SK-N-SH (cell line): ENCODE measurements around the gene LZTFL1. TPM values are rescaled to one million over a fixed set of nuclear protein-coding genes. Genes with fewer than 3 reads are reported as not detected.

Experiments used
- CTCF ChIA-PET: fragments of 300-600, 350-600 bp; formaldehyde crosslinking; extraction: SDS; loops from one replicate; lab custom pipeline; 2021; lab: Yijun Ruan, JAX
- POLR2A ChIA-PET: fragments of 350-600 bp; sonication (Branson Sonifier 250); formaldehyde crosslinking; extraction: SDS; loops from one replicate; lab custom pipeline; 2020; ENCODE audit warnings: antibody characterized with exemption, inconsistent platforms; lab: Yijun Ruan, JAX
- DNase-seq: peaks from one replicate; pipeline ENCODE4 v3.0.0; 2012
- H2AFZ ChIP-seq: fragments of 200-600 bp; sonication (generic); 2 replicates; pipeline ENCODE4 v1.8.1; 2016; ENCODE audit warnings: antibody characterized with exemption, mild to moderate bottlenecking, low read depth
- H3F3A ChIP-seq: fragments of 200-600 bp; sonication (generic); replicated peaks from 2 replicates; pipeline ENCODE3; 2016; ENCODE audit warnings: antibody characterized with exemption, mild to moderate bottlenecking; ENCODE audit not compliant: insufficient read depth
- H3K27ac ChIP-seq, 2 experiments: fragments of 200-500 bp in 1 of 2; fragments of 200-600 bp in 1 of 2; sonication (Bioruptor generic) in 1 of 2; sonication (generic), shearing (Covaris generic) in 1 of 2; 2 replicates each; pipeline versions ENCODE4 v1.5.1 to v1.6.1; 2014 to 2016; ENCODE audit warnings: low read depth in 2 of 2, inconsistent platforms in 1 of 2, low read length in 1 of 2, mild to moderate bottlenecking in 1 of 2, mixed read lengths in 1 of 2
- H3K27me3 ChIP-seq: fragments of 200-600 bp; sonication (generic), shearing (Covaris generic); 2 replicates; pipeline ENCODE4 v1.6.1; 2016; ENCODE audit warnings: mixed run types; ENCODE audit not compliant: insufficient read depth
- H3K36me3 ChIP-seq, 2 experiments: fragments of 200-500 bp in 1 of 2; fragments of 200-600 bp in 1 of 2; sonication (Bioruptor generic) in 1 of 2; sonication (generic) in 1 of 2; replicated peaks in 1 of 2; 2 replicates each; pipeline versions ENCODE3 to v1.5.1; 2014 to 2016; ENCODE audit warnings: low read length in 1 of 2, mild to moderate bottlenecking in 1 of 2; ENCODE audit not compliant: insufficient read depth in 2 of 2, control insufficient read depth in 1 of 2
- H3K4me1 ChIP-seq, 2 experiments: fragments of 200-500 bp in 1 of 2; fragments of 200-600 bp in 1 of 2; sonication (Bioruptor generic) in 1 of 2; sonication (generic), shearing (Covaris generic) in 1 of 2; 2 replicates each; pipeline versions ENCODE4 v1.5.1 to v1.6.1; 2014 to 2016; ENCODE audit warnings: low read depth in 1 of 2, low read length in 1 of 2, mixed run types in 1 of 2; ENCODE audit not compliant: insufficient read depth in 2 of 2, control insufficient read depth in 1 of 2
- H3K4me2 ChIP-seq: fragments of 200-600 bp; sonication (generic), shearing (Covaris generic); 2 replicates; pipeline ENCODE4 v1.6.1; 2017; ENCODE audit warnings: mixed run types
- H3K4me3 ChIP-seq, 2 experiments: fragments of 200-500 bp in 1 of 2; fragments of 200-600 bp in 1 of 2; sonication (Bioruptor generic) in 1 of 2; sonication (generic), shearing (Covaris generic) in 1 of 2; 2 replicates each; pipeline versions ENCODE4 v1.5.1 to v1.8.1; 2014 to 2016; ENCODE audit warnings: low read depth in 2 of 2, inconsistent platforms in 1 of 2, low read length in 1 of 2, mild to moderate bottlenecking in 1 of 2, mixed read lengths in 1 of 2, moderate library complexity in 1 of 2
- H3K79me2 ChIP-seq: fragments of 200-600 bp; sonication (generic); 2 replicates; pipeline ENCODE4 v1.8.1; 2017; ENCODE audit warnings: mild to moderate bottlenecking; ENCODE audit not compliant: insufficient read depth
- H3K9ac ChIP-seq: fragments of 200-600 bp; sonication (generic); 2 replicates; pipeline ENCODE4 v1.6.1; 2017; ENCODE audit warnings: mixed run types
- H3K9me2 ChIP-seq: fragments of 200-600 bp; sonication (generic); 2 replicates; pipeline ENCODE4 v1.6.1; 2017; ENCODE audit warnings: mixed run types
- H3K9me3 ChIP-seq: fragments of 200-600 bp; sonication (generic); 2 replicates; pipeline ENCODE4 v1.6.1; 2017; ENCODE audit warnings: mixed run types, mild to moderate bottlenecking, moderate library complexity
- H4K20me1 ChIP-seq: fragments of 200-600 bp; sonication (generic); 2 replicates; pipeline ENCODE4 v1.6.1; 2017; ENCODE audit warnings: mild to moderate bottlenecking, mixed run types; ENCODE audit not compliant: insufficient read depth
- ELF1 ChIP-seq: IDR thresholded peaks from 2 replicates; pipeline ENCODE4 v1.4.0; 2012
- GABPA ChIP-seq: IDR thresholded peaks from 2 replicates; pipeline ENCODE4 v1.4.0; 2012; ENCODE audit warnings: low read depth, mild to moderate bottlenecking
- JUND ChIP-seq: IDR thresholded peaks from 2 replicates; pipeline ENCODE4 v1.4.0; 2012
- MAX ChIP-seq: IDR thresholded peaks from 2 replicates; pipeline ENCODE4 v1.4.0; 2012; ENCODE audit warnings: low read depth
- MEF2A ChIP-seq: IDR thresholded peaks from 2 replicates; pipeline ENCODE4 v1.4.0; 2012; ENCODE audit warnings: low read depth, borderline replicate concordance
- MXI1 ChIP-seq: IDR thresholded peaks from 2 replicates; pipeline ENCODE4 v1.6.1; 2012; ENCODE audit warnings: mild to moderate bottlenecking, low read depth, low read length, improper control_type of control experiment
- NFIC ChIP-seq: IDR thresholded peaks from 2 replicates; pipeline ENCODE4 v1.4.0; 2012; ENCODE audit warnings: borderline replicate concordance
- NRF1 ChIP-seq: IDR thresholded peaks from 2 replicates; pipeline ENCODE4 v1.6.1; 2012; ENCODE audit warnings: low read depth, mild to moderate bottlenecking, low read length
- RAD21 ChIP-seq: IDR thresholded peaks from 2 replicates; pipeline ENCODE4 v1.6.1; 2012; ENCODE audit warnings: mild to moderate bottlenecking, low read length
- REST ChIP-seq: IDR thresholded peaks from 2 replicates; pipeline ENCODE4 v1.6.1; 2012; ENCODE audit warnings: mild to moderate bottlenecking, low read depth, low read length, moderate library complexity
- RFX5 ChIP-seq: IDR thresholded peaks from 2 replicates; pipeline ENCODE4 v1.6.1; 2012; ENCODE audit warnings: mild to moderate bottlenecking, improper control_type of control experiment, low read length
- SMC3 ChIP-seq: IDR thresholded peaks from 2 replicates; pipeline ENCODE4 v1.6.1; 2012; ENCODE audit warnings: low read depth, low read length, improper control_type of control experiment
- TAF1 ChIP-seq: IDR thresholded peaks from 2 replicates; pipeline ENCODE4 v1.6.1; 2012; ENCODE audit warnings: low read depth, mild to moderate bottlenecking, low read length, moderate library complexity, borderline replicate concordance
- TEAD4 ChIP-seq: IDR thresholded peaks from 2 replicates; pipeline ENCODE4 v1.4.0; 2012; ENCODE audit warnings: mild to moderate bottlenecking, borderline replicate concordance; ENCODE audit not compliant: insufficient read depth
- USF2 ChIP-seq: fragments of 150-350 bp; IDR thresholded peaks from 2 replicates; pipeline ENCODE4 v1.6.1; 2017; ENCODE audit warnings: antibody characterized with exemption, low read length, low read depth, borderline replicate concordance
- ZBTB33 ChIP-seq: IDR thresholded peaks from 2 replicates; pipeline ENCODE4 v1.4.0; 2012; ENCODE audit warnings: low read depth, borderline replicate concordance
- WGBS: methylation state at CpG from one replicate; pipeline ENCODE4 v1.1.6; 2017; ENCODE audit warnings: low lambda C conversion rate; 5-methylcytosine and 5-hydroxymethylcytosine counted together
- polyA plus RNA-seq, 3 experiments: library from polyadenylated mRNA; depleted of rRNA; stranded (reverse); fragments of >200 nt; gene quantifications; 2 replicates each; pipeline ENCODE4 v1.2.3, GENCODE V29; 2012
- TF ChIP-seq, protein P1 (sequence below): fragments of 200-600 bp; sonication (generic); IDR thresholded peaks from 2 replicates; pipeline ENCODE4 v1.6.1; 2017; ENCODE audit warnings: antibody characterized with exemption, mild to moderate bottlenecking, moderate library complexity

LZTFL1 gene
- polyA plus RNA-seq, 1 of the 3 experiments (the other 2 are of a cell fraction): 11.9 TPM

- Histone ChIP-seq H4K20me1 (no peaks in the 10 kb centered on the region), H3K4me2 (no peak overlapping the region), H3K27me3 (no peaks in the 10 kb centered on the region)
- TF ChIP-seq USF2: no peak
- no peak for TF ChIP-seq JUND
- no peak for TF ChIP-seq MEF2A
- TF ChIP-seq, protein P1, sequence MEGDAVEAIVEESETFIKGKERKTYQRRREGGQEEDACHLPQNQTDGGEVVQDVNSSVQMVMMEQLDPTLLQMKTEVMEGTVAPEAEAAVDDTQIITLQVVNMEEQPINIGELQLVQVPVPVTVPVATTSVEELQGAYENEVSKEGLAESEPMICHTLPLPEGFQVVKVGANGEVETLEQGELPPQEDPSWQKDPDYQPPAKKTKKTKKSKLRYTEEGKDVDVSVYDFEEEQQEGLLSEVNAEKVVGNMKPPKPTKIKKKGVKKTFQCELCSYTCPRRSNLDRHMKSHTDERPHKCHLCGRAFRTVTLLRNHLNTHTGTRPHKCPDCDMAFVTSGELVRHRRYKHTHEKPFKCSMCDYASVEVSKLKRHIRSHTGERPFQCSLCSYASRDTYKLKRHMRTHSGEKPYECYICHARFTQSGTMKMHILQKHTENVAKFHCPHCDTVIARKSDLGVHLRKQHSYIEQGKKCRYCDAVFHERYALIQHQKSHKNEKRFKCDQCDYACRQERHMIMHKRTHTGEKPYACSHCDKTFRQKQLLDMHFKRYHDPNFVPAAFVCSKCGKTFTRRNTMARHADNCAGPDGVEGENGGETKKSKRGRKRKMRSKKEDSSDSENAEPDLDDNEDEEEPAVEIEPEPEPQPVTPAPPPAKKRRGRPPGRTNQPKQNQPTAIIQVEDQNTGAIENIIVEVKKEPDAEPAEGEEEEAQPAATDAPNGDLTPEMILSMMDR: no peak
- TF ChIP-seq RAD21: no peak
- TF ChIP-seq ELF1: no peak
- TF ChIP-seq ZBTB33: no peak
- TF ChIP-seq MXI1: no peak
- no peak for TF ChIP-seq NRF1
- TF ChIP-seq GABPA: no peak
- TF ChIP-seq REST: no peak
- TF ChIP-seq TAF1: no peak
- TF ChIP-seq TEAD4: no peak
- no peak for TF ChIP-seq NFIC
- TF ChIP-seq RFX5: no peak
- no peak for TF ChIP-seq MAX
- TF ChIP-seq SMC3: no peak
- TF ChIP-seq, all 33 proteins: peak for 0
- POLR2A ChIA-PET: no interaction called here
- Histone ChIP-seq H3K4me1 (peaks cover 0 to 2% of the 10 kb centered on the region in 2 experiments; a peak in 2 of 4 replicates), H3K27ac (no peak overlapping the region), H2AFZ (no peak overlapping the region), H3K9ac (no peak overlapping the region), H3K79me2 (no peaks in the 10 kb centered on the region), H3K36me3 (no peaks in the 10 kb centered on the region), H3F3A (peaks cover 9% of the 10 kb centered on the region), H3K9me2 (no peaks in the 10 kb centered on the region), H3K9me3 (no peaks in the 10 kb centered on the region), H3K4me3 (no peak overlapping the region)
- DNase-seq: no peak
- WGBS: 83% methylated on average over 4 of the region's 4 CpGs
- CTCF ChIA-PET: interaction anchor here (0.7 to 2.4 kb wide), 4 partner anchors 53 to 115 kb away, joined by 3 to 11 read pairs (median 4); no protein-coding TSS in a partner anchor
These were observed 27.6 kb downstream of the LZTFL1 start for GRCh38 chr3:45814322-45814721.
